HCT116 (cell line): ENCODE measurements around the gene ARFRP1. TPM values are rescaled to one million over a fixed set of nuclear protein-coding genes. Genes with fewer than 3 reads are reported as not detected.

Experiments used
- ATAC-seq: fragments of 200-7000 bp; cut with Tn5 transposase; 2 replicates; pipeline ENCODE4 v1.9.1; 2020; ENCODE audit warnings: mild to moderate bottlenecking, moderate library complexity
- BruUV-seq: library from RNA; stranded (reverse); fragments of 400-500 nt; replicated peaks from 2 replicates; lab custom pipeline; 2021; lab: Mats Ljungman, UMichigan
- CTCF ChIA-PET: fragments of 300-600 bp; sonication (Branson Sonifier 250); formaldehyde crosslinking; loops from one replicate; lab custom pipeline; 2021; ENCODE audit warnings: antibody characterized with exemption; lab: Charles Lee
- POLR2A ChIA-PET: fragments of 300-600, 350-600 bp; sonication (Branson Sonifier 250); formaldehyde crosslinking; loops from one replicate; lab custom pipeline; 2021; ENCODE audit warnings: antibody characterized with exemption; lab: Charles Lee
- RAD21 ChIA-PET, 2 experiments: fragments of 300-600 bp; sonication (Branson Sonifier 250); formaldehyde crosslinking; loops; one replicate each; lab custom pipeline; 2023; ENCODE audit warnings: low total read pairs in 2 of 2; ENCODE audit not compliant: uncharacterized antibody in 2 of 2, unreplicated experiment in 2 of 2, low non-redundant PET in 1 of 2; lab: Charles Lee
- DNase-seq: peaks from one replicate; pipeline ENCODE4 v3.0.0-alpha.2; 2010; ENCODE audit warnings: low read depth, low spot score
- H2AFZ ChIP-seq: fragments of 200-600 bp; shearing (Covaris generic), sonication (generic); 2 replicates; pipeline ENCODE4 v1.6.1; 2017; ENCODE audit warnings: low read depth, mixed run types, mixed read lengths, antibody characterized with exemption, low read length; ENCODE audit not compliant: poor library complexity, severe bottlenecking
- H3K27ac ChIP-seq: 2 replicates; pipeline ENCODE4 v1.5.1; 2012; ENCODE audit warnings: low read depth, low read length
- H3K27me3 ChIP-seq: fragments of 200-600 bp; sonication (generic); 2 replicates; pipeline ENCODE4 v1.6.1; 2016; ENCODE audit warnings: mixed run types, low read length, mixed read lengths; ENCODE audit not compliant: insufficient read depth
- H3K36me3 ChIP-seq, 2 experiments: fragments of 200-500 bp in 1 of 2; fragments of 200-600 bp in 1 of 2; sonication (Bioruptor generic) in 1 of 2; sonication (generic) in 1 of 2; 2 replicates each; pipeline versions ENCODE4 v1.5.1 to v1.6.1; 2014 to 2016; ENCODE audit warnings: low read length in 2 of 2, inconsistent platforms in 1 of 2, mixed read lengths in 1 of 2, mixed run types in 1 of 2; ENCODE audit not compliant: insufficient read depth in 2 of 2, control insufficient read depth in 1 of 2
- H3K4me1 ChIP-seq, 2 experiments: fragments of 200-600 bp in 1 of 2; sonication (generic) in 1 of 2; 2 replicates each; pipeline versions ENCODE4 v1.5.1 to v1.6.1; 2012 to 2017; ENCODE audit warnings: low read length in 2 of 2, inconsistent platforms in 1 of 2, mild to moderate bottlenecking in 1 of 2, mixed read lengths in 1 of 2, mixed run types in 1 of 2, moderate library complexity in 1 of 2; ENCODE audit not compliant: insufficient read depth in 2 of 2, control insufficient read depth in 1 of 2
- H3K4me2 ChIP-seq: fragments of 200-600 bp; sonication (generic); 2 replicates; pipeline ENCODE4 v1.6.1; 2017; ENCODE audit warnings: mixed run types, low read length, mixed read lengths
- H3K4me3 ChIP-seq, 2 experiments: fragments of 200-600 bp in 1 of 2; sonication (generic) in 1 of 2; replicated peaks in 1 of 2; 2 replicates each; pipeline ENCODE4 v1.5.1; 2011 to 2016; ENCODE audit warnings: low read length in 2 of 2, control low read depth in 1 of 2, low read depth in 1 of 2, mild to moderate bottlenecking in 1 of 2, mixed read lengths in 1 of 2, mixed run types in 1 of 2
- H3K79me2 ChIP-seq: fragments of 200-600 bp; sonication (generic); 2 replicates; pipeline ENCODE4 v1.6.1; 2017; ENCODE audit warnings: mild to moderate bottlenecking, mixed run types, low read length, moderate library complexity, mixed read lengths; ENCODE audit not compliant: insufficient read depth
- H3K9ac ChIP-seq: fragments of 200-600 bp; sonication (generic); 2 replicates; pipeline ENCODE4 v1.6.1; 2016; ENCODE audit warnings: low read length, mixed read lengths
- H3K9me2 ChIP-seq: fragments of 200-600 bp; sonication (generic), shearing (Covaris generic); 2 replicates; pipeline ENCODE4 v1.6.1; 2017; ENCODE audit warnings: mixed run types, mild to moderate bottlenecking, moderate library complexity; ENCODE audit not compliant: insufficient read depth
- H3K9me3 ChIP-seq, 2 experiments: fragments of 200-500 bp in 1 of 2; fragments of 200-600 bp in 1 of 2; sonication (Bioruptor generic) in 1 of 2; sonication (generic) in 1 of 2; 2 replicates each; pipeline ENCODE4 v1.6.1; 2014 to 2017; ENCODE audit warnings: low read length in 2 of 2, mixed read lengths in 2 of 2, inconsistent platforms in 1 of 2, low read depth in 1 of 2, mild to moderate bottlenecking in 1 of 2, mixed run types in 1 of 2, moderate library complexity in 1 of 2; ENCODE audit not compliant: control insufficient read depth in 1 of 2, insufficient read depth in 1 of 2
- H4K20me1 ChIP-seq: fragments of 200-600 bp; sonication (generic), shearing (Covaris generic); 2 replicates; pipeline ENCODE4 v1.6.1; 2017; ENCODE audit warnings: mixed run types, mild to moderate bottlenecking, moderate library complexity; ENCODE audit not compliant: insufficient read depth
- CEBPB ChIP-seq: IDR thresholded peaks from 2 replicates; pipeline ENCODE4 v1.6.1; 2012; ENCODE audit warnings: low read depth
- EGR1 ChIP-seq: IDR thresholded peaks from 2 replicates; pipeline ENCODE4 v1.6.1; 2012; ENCODE audit warnings: low read depth
- EZH2 ChIP-seq: fragments of 200-600 bp; sonication (generic); IDR thresholded peaks from 2 replicates; pipeline ENCODE4 v1.6.1; 2017; ENCODE audit warnings: antibody characterized with exemption, mixed run types
- FOSL1 ChIP-seq: IDR thresholded peaks from 2 replicates; pipeline ENCODE4 v1.6.1; 2012; ENCODE audit warnings: low read depth
- MAX ChIP-seq: IDR thresholded peaks from 2 replicates; pipeline ENCODE4 v1.6.1; 2012
- POLR2A ChIP-seq: IDR thresholded peaks from 2 replicates; pipeline ENCODE4 v1.7.0; 2011; ENCODE audit warnings: borderline replicate concordance; ENCODE audit not compliant: insufficient read depth, insufficient read length; ENCODE audit errors: extremely low read depth
- POLR2AphosphoS5 ChIP-seq: IDR thresholded peaks from 2 replicates; pipeline ENCODE4 v1.6.1; 2011; ENCODE audit warnings: mild to moderate bottlenecking, low read depth, low read length, moderate library complexity
- RAD21 ChIP-seq: IDR thresholded peaks from 2 replicates; pipeline ENCODE4 v1.6.1; 2012; ENCODE audit warnings: low read depth, mild to moderate bottlenecking
- SP1 ChIP-seq: IDR thresholded peaks from 2 replicates; pipeline ENCODE4 v1.6.1; 2012; ENCODE audit warnings: low read depth
- SRF ChIP-seq: IDR thresholded peaks from 2 replicates; pipeline ENCODE4 v1.6.1; 2012; ENCODE audit warnings: low read depth
- YY1 ChIP-seq: IDR thresholded peaks from 2 replicates; pipeline ENCODE4 v1.6.1; 2011; ENCODE audit warnings: low read length, low read depth, moderate library complexity, mild to moderate bottlenecking; ENCODE audit not compliant: insufficient replicate concordance; ENCODE audit errors: extremely low read depth
- ZBTB33 ChIP-seq: IDR thresholded peaks from 2 replicates; pipeline ENCODE4 v1.6.1; 2011; ENCODE audit warnings: mild to moderate bottlenecking, low read length, moderate library complexity; ENCODE audit not compliant: insufficient replicate concordance; ENCODE audit errors: extremely low read depth
- intact Hi-C: fragments of 100-400 bp; cut with micrococcal nuclease; formaldehyde crosslinking; loops from 2 replicates; pipeline ENCODE4 v1.10.0; 2022
- total RNA-seq: library from RNA; stranded (reverse); gene quantifications from one replicate; pipeline ENCODE4 v1.2.1, GENCODE V29; 2021; ENCODE audit not compliant: unreplicated experiment

Gene ARFRP1
- total RNA-seq, 1 experiment from 2014 or later, result 53.7 TPM

- Histone ChIP-seq H3K4me1 (peaks cover under 1 to 3% of the 10 kb centered on the region in 2 experiments; a peak in 3 of 4 replicates), H3K4me3 (no peak overlapping the region), H3K4me2 (no peak overlapping the region), H3K9me3 (no peaks in the 10 kb centered on the region), H3K9me2 (no peaks in the 10 kb centered on the region), H4K20me1 (no peaks in the 10 kb centered on the region), H3K27ac (no peak overlapping the region), H3K9ac (no peak overlapping the region), H3K27me3 (no peaks in the 10 kb centered on the region), H2AFZ (no peak overlapping the region), H3K36me3 (peaks cover 3 to 17% of the 10 kb centered on the region in 2 experiments; a peak in 2 of 4 replicates), H3K79me2 (peaks cover 5% of the 10 kb centered on the region; the same call in 1 of the 2 replicates)
- TF ChIP-seq ZBTB33 (no peak), POLR2AphosphoS5 (no peak), SP1 (no peak), EGR1 (no peak), RAD21 (no peak), EZH2 (no peak), POLR2A (no peak), MAX (no peak), FOSL1 (no peak), CEBPB (no peak), SRF (no peak), YY1 (no peak)
- ChIA-PET POLR2A (no interaction called here), CTCF (no interaction called here), RAD21 (no interaction called here)
- ATAC-seq (no peak), DNase-seq (no peak)
- BruUV-seq, result no TSS peak
- intact Hi-C loops, result no loop called here
Observed at GRCh38 chr20:63746751-63747315, 39.1 kb upstream of the ARFRP1 start.
